Liver (tissue), 9 donors: ENCODE results near the gene RIC8B. TPM values are rescaled to one million over a fixed set of nuclear protein-coding genes. Genes with fewer than 3 reads are reported as not detected.

ENCODE experiments used
- DNase-seq: peaks from one replicate; pipeline ENCODE4 v3.0.0-alpha.2; 2017; ENCODE audit warnings: low spot score
- H3K27ac ChIP-seq, 2 donors: one replicate each; pipeline ENCODE4 v1.7.0; 2013; ENCODE audit warnings: inconsistent platforms in 2 of 2, low read length in 2 of 2, control low read depth in 1 of 2, low read depth in 1 of 2, mild to moderate bottlenecking in 1 of 2
- H3K27me3 ChIP-seq, 4 donors: one replicate each; pipeline versions ENCODE4 v1.6.1 to v1.7.0; 2013; ENCODE audit warnings: low read length in 3 of 4, inconsistent platforms in 1 of 4, mild to moderate bottlenecking in 1 of 4, moderate library complexity in 1 of 4; ENCODE audit not compliant: control insufficient read depth in 4 of 4, insufficient read depth in 4 of 4
- H3K36me3 ChIP-seq, 4 donors: one replicate each; pipeline versions ENCODE4 v1.6.1 to v1.7.0; 2013; ENCODE audit warnings: low read length in 3 of 4, mild to moderate bottlenecking in 3 of 4, low read depth in 1 of 4, moderate library complexity in 1 of 4; ENCODE audit not compliant: control insufficient read depth in 4 of 4, insufficient read depth in 3 of 4
- H3K4me1 ChIP-seq, 4 donors: one replicate each; pipeline versions ENCODE4 v1.6.1 to v1.7.0; 2013; ENCODE audit warnings: low read length in 3 of 4, mild to moderate bottlenecking in 3 of 4, moderate library complexity in 1 of 4; ENCODE audit not compliant: control insufficient read depth in 4 of 4, insufficient read depth in 4 of 4
- H3K4me3 ChIP-seq, 3 donors: one replicate each; pipeline versions ENCODE4 v1.6.1 to v1.7.0; 2013; ENCODE audit warnings: low read length in 3 of 3, control low read depth in 1 of 3, low read depth in 1 of 3, mild to moderate bottlenecking in 1 of 3
- H3K9ac ChIP-seq, 2 donors: one replicate each; pipeline ENCODE4 v1.7.0; 2013; ENCODE audit warnings: low read length in 2 of 2, mild to moderate bottlenecking in 2 of 2, moderate library complexity in 2 of 2, control low read depth in 1 of 2, low read depth in 1 of 2
- H3K9me3 ChIP-seq, 4 donors: one replicate each; pipeline versions ENCODE4 v1.6.1 to v1.7.0; 2013; ENCODE audit warnings: low read length in 3 of 4; ENCODE audit not compliant: control insufficient read depth in 4 of 4
- ATF3 ChIP-seq: IDR thresholded peaks from 2 replicates; pipeline ENCODE4 v1.6.1; 2016; ENCODE audit warnings: antibody characterized with exemption
- CTCF ChIP-seq: fragments of 150-350 bp; IDR thresholded peaks from 2 replicates; pipeline ENCODE4 v1.5.1; 2017; ENCODE audit warnings: improper control_type of control experiment, low read depth, low read length; ENCODE audit not compliant: missing input control
- EGR1 ChIP-seq, 2 donors: IDR thresholded peaks; 2 replicates each; pipeline ENCODE4 v1.6.1; 2016 to 2018; ENCODE audit warnings: antibody characterized with exemption in 2 of 2, low read depth in 2 of 2
- FOXA1 ChIP-seq: IDR thresholded peaks from 2 replicates; pipeline ENCODE4 v1.6.1; 2016; ENCODE audit warnings: antibody characterized with exemption
- FOXA2 ChIP-seq: IDR thresholded peaks from 2 replicates; pipeline ENCODE4 v1.6.1; 2016; ENCODE audit warnings: antibody characterized with exemption
- GABPA ChIP-seq, 2 donors: IDR thresholded peaks in 1 of 2; conservative IDR thresholded peaks in 1 of 2; 2 replicates each; pipeline ENCODE4 v1.6.1; 2016; ENCODE audit warnings: antibody characterized with exemption in 2 of 2, mild to moderate bottlenecking in 1 of 2, moderate library complexity in 1 of 2
- HNF4A ChIP-seq, 2 donors: conservative IDR thresholded peaks; 2 replicates each; pipeline ENCODE4 v1.6.1; 2016; ENCODE audit warnings: antibody characterized with exemption in 2 of 2, mild to moderate bottlenecking in 2 of 2
- MAX ChIP-seq: IDR thresholded peaks from 2 replicates; pipeline ENCODE4 v1.6.1; 2016; ENCODE audit warnings: antibody characterized with exemption
- NR2F2 ChIP-seq: IDR thresholded peaks from 2 replicates; pipeline ENCODE4 v1.6.1; 2016; ENCODE audit warnings: antibody characterized with exemption
- RAD21 ChIP-seq, 2 donors: IDR thresholded peaks; 2 replicates each; pipeline ENCODE4 v1.6.1; 2016; ENCODE audit warnings: antibody characterized with exemption in 2 of 2, mild to moderate bottlenecking in 2 of 2
- REST ChIP-seq: IDR thresholded peaks from 2 replicates; pipeline ENCODE4 v1.6.1; 2016; ENCODE audit warnings: antibody characterized with exemption, mild to moderate bottlenecking
- RXRA ChIP-seq, 2 donors: IDR thresholded peaks; 2 replicates each; pipeline ENCODE4 v1.6.1; 2017 to 2018; ENCODE audit warnings: antibody characterized with exemption in 2 of 2, mild to moderate bottlenecking in 1 of 2
- SP1 ChIP-seq: IDR thresholded peaks from 2 replicates; pipeline ENCODE4 v1.6.1; 2018; ENCODE audit warnings: antibody characterized with exemption, mild to moderate bottlenecking
- TAF1 ChIP-seq: conservative IDR thresholded peaks from 2 replicates; pipeline ENCODE4 v1.6.1; 2016; ENCODE audit warnings: antibody characterized with exemption, mild to moderate bottlenecking
- YY1 ChIP-seq: IDR thresholded peaks from 2 replicates; pipeline ENCODE4 v1.6.1; 2016; ENCODE audit warnings: antibody characterized with exemption, mild to moderate bottlenecking
- ZBTB33 ChIP-seq: IDR thresholded peaks from 2 replicates; pipeline ENCODE4 v1.6.1; 2016; ENCODE audit warnings: antibody characterized with exemption
- WGBS: extraction: QIAGEN DNeasy Blood & Tissue Kit; methylation state at CpG from one replicate; pipeline ENCODE4 v1.1.7; 2013; 5-methylcytosine and 5-hydroxymethylcytosine counted together
- polyA plus RNA-seq, 2 donors: library from polyadenylated mRNA; stranded (reverse) in 1 of 2; unstranded in 1 of 2; fragments of 200-250 nt in 1 of 2; fragments of >200 nt in 1 of 2; fragmentation: Nextera tagmentation in 1 of 2; extraction: Ambion mirVana in 1 of 2; gene quantifications; one replicate each; pipeline versions ENCODE4 v1.2.1 to v1.2.3, GENCODE V29; 2013 to 2015
- total RNA-seq, 2 donors: library from RNA; depleted of rRNA; stranded (reverse); fragments of >200 nt; gene quantifications; one replicate each; pipeline ENCODE4 v1.2.3, GENCODE V29; 2014
- donor health status: healthy.
- donor health status: healthy.
- donor health status: healthy.
- donor health status: healthy.
- donor health status: healthy.

Gene RIC8B
- total and polyA plus RNA-seq, 4 donors = 2.7 to 15.1 (median 4.2) TPM

GRCh38 chr12:106868982-106869700 is 94.7 kb downstream of the RIC8B start:
- DNase-seq = no peak
- Histone ChIP-seq H3K27me3 (no peaks in the 10 kb centered on the region), H3K9me3 (no peaks in the 10 kb centered on the region), H3K9ac (no peak overlapping the region), H3K4me3 (no peak overlapping the region), H3K27ac (no peak overlapping the region), H3K4me1 (no peaks in the 10 kb centered on the region), H3K36me3 (peaks cover 0 to 20% (median 5%) of the 10 kb centered on the region in 4 donors)
- TF ChIP-seq REST = no peak
- TF ChIP-seq FOXA2 = no peak
- no peak for TF ChIP-seq NR2F2
- no peak for TF ChIP-seq CTCF
- no peak for TF ChIP-seq FOXA1
- TF ChIP-seq ATF3 = no peak
- no peak for TF ChIP-seq EGR1 (IDR thresholded peaks at IDR 0.05; ENCODE audit: low read depth in 2 of 2)
- 93% methylated on average over 10 of the region's 10 CpGs for WGBS

- Histone ChIP-seq H3K36me3 (peaks cover 0 to 24% (median 8%) of the 10 kb centered on the region in 4 donors), H3K4me3 (no peak overlapping the region), H3K4me1 (no peaks in the 10 kb centered on the region), H3K27me3 (no peaks in the 10 kb centered on the region), H3K27ac (no peak overlapping the region), H3K9ac (no peak overlapping the region), H3K9me3 (no peaks in the 10 kb centered on the region)
- DNase-seq = no peak
- TF ChIP-seq GABPA (IDR thresholded peaks at IDR 0.05 in 1 of 2, conservative IDR thresholded peaks at IDR 0.05 in 1 of 2) (no peak), EGR1 (IDR thresholded peaks at IDR 0.05; ENCODE audit: low read depth in 2 of 2) (no peak), NR2F2 (no peak), RXRA (IDR thresholded peaks at IDR 0.05) (no peak), ZBTB33 (no peak), SP1 (no peak), YY1 (no peak), TAF1 (no peak), FOXA2 (no peak), CTCF (no peak), FOXA1 (no peak), ATF3 (no peak), REST (no peak), RAD21 (IDR thresholded peaks at IDR 0.05) (no peak), MAX (no peak), HNF4A (conservative IDR thresholded peaks at IDR 0.05) (no peak)
Measured at GRCh38 chr12:106870116-106870515, 95.6 kb downstream of the RIC8B start.
